ENCODE measurements around the gene CPM.

- TF ChIP-seq, protein P1, sequence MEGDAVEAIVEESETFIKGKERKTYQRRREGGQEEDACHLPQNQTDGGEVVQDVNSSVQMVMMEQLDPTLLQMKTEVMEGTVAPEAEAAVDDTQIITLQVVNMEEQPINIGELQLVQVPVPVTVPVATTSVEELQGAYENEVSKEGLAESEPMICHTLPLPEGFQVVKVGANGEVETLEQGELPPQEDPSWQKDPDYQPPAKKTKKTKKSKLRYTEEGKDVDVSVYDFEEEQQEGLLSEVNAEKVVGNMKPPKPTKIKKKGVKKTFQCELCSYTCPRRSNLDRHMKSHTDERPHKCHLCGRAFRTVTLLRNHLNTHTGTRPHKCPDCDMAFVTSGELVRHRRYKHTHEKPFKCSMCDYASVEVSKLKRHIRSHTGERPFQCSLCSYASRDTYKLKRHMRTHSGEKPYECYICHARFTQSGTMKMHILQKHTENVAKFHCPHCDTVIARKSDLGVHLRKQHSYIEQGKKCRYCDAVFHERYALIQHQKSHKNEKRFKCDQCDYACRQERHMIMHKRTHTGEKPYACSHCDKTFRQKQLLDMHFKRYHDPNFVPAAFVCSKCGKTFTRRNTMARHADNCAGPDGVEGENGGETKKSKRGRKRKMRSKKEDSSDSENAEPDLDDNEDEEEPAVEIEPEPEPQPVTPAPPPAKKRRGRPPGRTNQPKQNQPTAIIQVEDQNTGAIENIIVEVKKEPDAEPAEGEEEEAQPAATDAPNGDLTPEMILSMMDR (IDR thresholded peaks at IDR 0.05; ENCODE audit: insufficient read depth, low read length, poor library complexity, severe bottlenecking) = peak; percentile 68
- no peak for TF ChIP-seq EZH2phosphoT487 (conservative IDR thresholded peaks at IDR 0.05; ENCODE audit: low read length)
These were observed 125.2 kb downstream of the CPM start, which contains the start of gene MDM2 for GRCh38 chr12:68807576-68808387.

Data from SU-DHL-6 (cell line).